GM21786 (cell line): ENCODE results near the gene NPHP4.
"Not testable (repeated sequence)": the region's sequence is repeated elsewhere in the genome, so short reads cannot be mapped to it uniquely, and the experiment has no call there.

Source experiments
- ATAC-seq: cut with Tn5 transposase; IDR thresholded peaks from one replicate; pipeline ENCODE4 v1.9.1; 2021; ENCODE audit not compliant: unreplicated experiment

The NPHP4 gene

DNA sequence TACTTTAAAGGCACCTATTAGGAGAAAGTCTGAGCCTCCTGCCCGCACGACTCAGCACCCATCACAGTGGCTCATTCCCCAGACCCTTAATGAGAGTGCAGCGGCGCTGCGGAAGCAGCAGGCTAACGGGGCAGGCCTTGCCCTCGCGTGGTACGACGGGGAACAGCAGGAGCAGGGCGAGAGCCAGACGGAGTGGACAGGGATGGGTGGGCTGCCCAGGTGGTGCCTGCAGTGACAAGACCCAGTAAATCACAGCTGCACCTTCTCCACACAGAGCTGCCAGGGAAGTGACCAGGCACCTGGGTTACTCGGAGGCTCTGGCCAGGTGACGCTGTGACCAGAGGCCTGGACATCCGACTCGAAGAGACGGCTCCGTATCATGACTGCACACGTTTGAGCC lies 131.9 kb downstream of the NPHP4 start:
- ATAC-seq: no peak

DNA sequence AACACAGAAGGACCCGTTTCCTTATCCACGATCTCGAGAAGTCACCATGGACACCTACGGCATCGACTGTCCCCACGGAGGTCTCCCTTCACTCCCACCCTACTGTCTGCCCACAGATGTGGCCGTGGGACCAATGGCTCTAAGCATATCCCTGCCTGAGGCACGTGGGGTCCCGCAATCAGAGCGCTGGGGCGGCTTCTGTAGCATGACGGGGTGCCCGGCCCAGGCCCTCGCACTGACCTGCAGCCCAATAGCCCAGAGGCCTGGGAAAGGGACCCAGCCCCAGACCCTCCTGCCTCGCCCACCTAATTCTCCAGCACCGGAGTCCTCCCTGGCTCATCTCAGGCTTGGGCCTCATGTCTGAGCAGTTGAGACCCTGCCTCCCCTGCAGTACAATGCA lies 132.5 kb downstream of the NPHP4 start:
- no peak for ATAC-seq

DNA sequence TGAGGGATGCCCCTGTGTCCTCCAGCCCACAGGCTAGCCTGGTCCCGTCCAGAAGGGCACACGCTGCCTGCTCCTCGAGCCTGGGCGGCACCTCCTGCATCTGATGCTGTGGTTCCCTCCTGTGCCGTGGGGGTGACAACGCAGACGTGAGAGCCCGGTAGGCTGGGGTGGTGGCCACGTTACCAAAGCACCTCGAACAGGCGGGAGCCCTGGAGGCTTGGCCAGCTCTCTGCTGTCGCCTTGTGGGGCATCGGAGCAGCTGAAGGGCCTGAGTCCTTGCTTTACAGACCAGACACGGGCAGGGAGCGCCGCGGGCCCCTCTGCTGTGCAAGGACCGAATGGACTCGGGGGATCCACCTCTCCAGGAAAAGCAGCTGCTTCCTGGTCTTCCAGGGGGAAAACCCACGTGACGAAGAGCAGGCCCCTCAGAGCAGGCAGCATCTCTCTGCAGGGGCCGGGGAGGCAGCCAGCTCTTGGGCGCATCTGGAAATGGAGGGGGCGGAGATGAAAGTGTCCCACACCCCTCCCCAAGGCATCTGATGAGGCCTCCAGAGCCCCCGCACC lies 133.3 kb downstream of the NPHP4 start:
- no peak for ATAC-seq

DNA sequence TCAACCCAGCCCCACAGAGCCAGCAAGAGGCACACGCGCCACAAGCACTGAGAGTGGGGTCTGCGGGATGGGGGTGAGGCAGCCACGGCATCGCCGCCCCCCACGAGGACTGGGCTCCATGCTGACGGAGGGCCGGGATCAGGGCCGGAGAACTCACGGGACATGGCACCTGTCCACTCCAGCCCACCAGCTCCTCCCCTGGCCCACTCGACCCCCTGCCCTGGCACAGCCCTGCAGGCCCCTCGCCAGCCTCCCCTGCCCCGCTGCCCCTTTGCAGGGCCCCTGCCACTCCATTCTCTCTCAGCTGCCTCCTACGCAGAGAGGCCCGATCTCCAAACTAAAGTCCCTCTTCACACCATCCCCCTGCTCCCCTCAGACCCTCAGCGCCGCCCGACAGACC lies 134.0 kb downstream of the NPHP4 start:
- ATAC-seq: no peak

DNA sequence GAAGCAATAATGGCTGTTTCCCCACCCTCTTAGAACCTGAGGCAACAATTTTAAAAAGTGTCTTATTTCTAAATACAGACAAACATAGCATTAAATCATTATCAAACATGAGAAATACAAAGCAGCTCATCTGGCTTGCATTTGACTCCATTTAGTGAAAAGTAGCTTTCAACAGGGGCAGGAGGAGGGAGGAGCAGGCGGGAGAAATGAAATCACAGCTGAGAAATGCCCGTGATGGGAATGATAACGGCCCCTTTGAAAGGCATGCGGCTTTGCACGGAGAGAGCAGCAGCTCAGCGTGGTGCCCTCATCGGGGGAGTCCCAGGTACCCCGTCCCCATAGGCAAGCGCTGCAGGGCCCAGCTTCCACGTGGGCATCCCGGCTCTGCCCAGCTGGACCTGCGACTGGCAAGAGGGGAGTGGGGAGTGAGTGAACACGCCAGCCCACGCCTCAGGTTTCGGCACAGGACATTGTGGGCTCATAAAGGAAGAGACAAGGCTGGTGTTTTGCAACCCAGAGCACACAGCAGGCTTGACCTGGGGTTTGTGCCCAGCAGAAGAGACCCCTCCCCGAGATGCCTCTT lies 134.6 kb downstream of the NPHP4 start:
- ATAC-seq: no peak

DNA sequence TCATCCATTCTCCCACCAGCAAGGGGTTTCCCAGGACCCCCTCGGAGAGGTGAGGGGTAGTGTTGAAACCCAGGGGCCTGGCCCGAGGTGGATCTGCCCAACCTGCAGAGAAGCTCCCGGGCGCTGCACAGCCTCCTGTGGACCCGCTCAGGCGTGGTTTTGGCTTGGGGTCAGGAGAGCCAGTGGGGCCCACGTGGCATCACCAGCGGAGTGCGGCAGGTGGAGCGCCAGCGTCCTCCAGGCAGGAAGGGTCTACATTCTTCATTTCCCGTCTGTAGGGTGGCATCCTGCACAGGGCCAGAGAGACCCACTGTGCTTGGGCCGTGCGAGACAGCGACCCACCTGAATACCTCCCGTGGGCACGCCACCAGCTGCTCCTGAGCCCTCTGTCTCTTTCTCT lies 135.2 kb downstream of the NPHP4 start:
- ATAC-seq: no peak

DNA sequence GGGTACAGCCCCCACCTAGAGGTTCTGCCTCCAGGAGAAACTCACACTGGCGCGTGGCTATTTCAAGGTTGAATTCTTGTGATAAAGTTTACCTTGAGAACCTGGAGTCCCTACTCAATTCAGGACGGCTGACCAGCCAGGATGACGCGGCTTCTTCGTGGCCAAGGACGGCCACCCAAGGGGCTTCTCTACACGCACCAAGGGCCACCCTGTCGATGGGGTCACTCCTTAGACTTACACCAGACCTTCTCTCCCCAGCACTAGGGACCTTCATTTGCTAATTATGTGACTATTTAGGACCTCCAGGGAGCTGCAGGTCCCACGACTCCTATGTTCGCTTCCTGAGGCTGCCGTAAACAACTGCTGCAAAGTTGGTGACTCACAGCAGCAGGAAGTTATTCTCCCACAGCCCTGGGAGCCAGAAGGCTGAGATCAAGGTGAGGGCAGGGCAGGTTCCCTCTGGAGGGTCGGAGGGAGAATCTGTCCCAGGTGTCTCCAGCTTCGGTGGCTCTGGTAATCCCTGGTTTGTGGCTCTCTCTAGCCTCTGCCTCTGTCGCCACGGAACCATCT lies 135.9 kb downstream of the NPHP4 start:
- no peak for ATAC-seq

DNA sequence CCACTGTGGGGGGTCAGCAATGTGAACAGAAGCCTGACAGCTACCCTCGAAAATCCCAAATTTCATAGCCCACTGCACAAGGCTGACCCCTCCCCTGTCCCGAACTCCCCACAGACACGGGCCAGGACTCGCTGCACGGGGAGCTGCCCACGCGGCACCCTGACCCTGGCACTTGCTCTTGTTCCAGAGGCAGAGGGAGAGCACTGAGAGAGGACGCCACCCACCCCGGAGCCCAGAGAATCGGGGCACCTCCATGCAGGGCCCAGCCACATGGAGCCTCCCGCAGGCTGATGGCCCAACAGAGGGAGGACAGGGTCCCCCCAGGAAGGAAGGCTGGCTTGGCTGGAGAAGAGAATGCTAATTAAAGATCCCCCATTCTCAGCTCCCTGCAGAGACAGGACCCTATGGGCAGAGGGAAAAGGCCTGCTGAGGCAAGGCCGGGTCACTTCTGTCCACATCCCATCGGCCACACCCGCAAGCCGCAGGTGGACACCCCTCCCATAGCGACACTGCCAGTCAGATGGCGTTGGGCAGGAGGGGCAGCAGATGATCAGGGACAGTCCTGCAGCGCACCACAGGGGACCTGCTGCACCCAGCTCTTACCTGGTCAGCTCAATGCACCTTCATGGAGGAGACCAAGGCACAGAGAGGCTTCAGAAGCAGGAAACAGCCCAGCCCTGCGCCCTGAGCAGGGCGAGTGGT lies 136.9 kb downstream of the NPHP4 start:
- no peak for ATAC-seq

DNA sequence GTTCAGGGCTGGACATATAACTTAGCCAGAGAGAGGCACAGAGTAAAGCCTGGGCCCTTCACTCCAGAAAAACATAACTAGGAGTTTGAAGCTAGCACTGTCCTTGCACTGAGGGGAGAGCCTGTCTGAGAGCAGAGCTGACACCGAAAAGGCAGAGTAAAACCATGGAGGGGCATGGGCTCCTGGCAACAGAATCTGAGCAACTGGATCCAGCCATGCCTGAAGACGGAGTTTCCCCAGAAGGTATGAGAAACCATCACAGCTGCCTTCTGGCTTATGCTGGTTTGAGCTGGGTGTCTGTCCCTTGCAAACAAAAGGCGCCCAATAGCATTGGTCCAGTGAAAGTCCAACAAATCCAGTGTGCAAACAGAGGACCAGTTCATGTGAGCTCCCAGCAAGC lies 137.5 kb downstream of the NPHP4 start:
- ATAC-seq: no peak

DNA sequence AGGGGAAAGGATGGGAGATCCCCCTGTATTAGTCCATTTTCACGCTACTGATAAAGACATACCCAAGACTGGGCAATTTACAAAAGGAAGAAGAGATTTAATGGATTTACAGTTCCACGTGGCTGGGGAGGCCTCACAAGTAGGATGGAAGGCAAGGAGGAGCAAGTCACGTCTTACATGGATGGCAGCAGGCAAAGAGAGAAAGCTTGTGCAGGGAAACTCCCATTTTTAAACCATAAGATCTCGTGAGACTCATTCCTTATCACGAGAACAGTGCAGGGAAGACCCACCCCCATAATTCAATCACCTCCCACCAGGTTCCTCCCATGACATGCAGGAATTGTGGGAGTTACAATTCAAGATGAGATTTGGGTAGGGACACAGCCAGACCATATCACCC lies 138.4 kb downstream of the NPHP4 start:
- ATAC-seq: not testable (repeated sequence)

DNA sequence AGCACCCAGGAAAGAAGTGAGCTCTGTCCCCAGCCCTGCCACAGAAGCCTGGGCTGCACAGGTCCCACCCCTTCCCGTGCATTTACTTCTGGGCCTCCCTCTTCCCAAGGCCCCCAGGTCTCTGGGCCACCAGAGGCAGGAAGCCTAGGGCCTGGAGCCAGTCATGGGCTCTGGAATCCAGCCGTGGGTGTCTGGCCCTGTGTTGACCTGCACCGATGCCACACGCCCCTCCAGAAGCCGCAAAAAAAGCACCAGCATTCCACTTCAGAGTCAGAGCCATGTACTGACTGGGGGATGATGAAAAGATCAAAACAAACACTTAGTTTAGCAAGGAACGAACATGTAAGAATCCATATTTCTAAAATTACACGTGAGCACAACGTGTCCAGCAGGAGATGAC lies 141.7 kb downstream of the NPHP4 start:
- ATAC-seq: no peak

DNA sequence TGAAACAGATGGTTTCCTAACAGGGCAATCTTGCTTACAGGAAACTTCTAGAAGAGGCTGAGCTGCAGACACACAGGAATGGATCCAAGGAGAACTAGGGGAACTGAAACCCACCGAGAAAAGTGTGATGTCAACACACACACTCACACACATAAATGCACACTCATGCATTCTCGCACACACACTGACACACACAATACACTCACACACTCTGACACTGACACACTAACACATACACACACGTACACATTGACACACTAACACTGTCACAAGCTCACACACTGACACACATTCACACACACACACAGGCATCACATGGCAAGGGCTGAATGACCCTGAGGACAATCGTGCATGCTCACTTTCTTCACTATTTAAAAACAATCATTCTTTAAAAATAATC lies 142.7 kb downstream of the NPHP4 start:
- no peak for ATAC-seq

DNA sequence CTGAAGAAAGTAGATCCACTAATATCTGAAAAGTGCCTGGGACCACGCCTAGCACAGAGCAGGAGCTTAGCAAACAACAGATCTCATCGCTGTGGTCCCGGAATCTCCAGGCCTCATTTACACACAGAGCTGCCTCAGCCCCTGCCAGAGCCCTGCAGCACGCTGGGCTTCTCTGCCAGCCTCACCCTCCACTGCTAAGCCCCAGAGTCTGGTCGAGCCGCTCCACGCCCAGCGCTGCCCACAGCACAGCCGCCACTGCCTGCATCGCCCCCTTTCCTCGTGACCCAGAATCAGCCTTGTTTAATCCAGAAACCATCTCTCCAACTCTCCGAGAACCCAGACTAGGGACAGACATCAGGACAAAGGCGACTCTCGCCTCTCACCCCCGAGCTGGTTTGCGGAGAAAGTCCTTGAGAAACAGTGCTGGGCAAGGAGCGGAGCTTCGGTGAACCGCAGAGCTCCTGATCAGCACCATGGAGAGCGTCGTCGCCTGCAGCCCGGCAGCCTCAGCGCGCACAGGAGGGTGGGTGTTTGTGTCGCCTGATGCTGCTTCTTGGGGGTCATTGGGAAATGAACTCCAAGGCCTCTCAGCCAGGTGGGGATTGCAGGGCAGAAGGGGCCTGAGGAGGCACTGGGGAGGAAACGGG lies 145.1 kb downstream of the NPHP4 start:
- no peak for ATAC-seq

DNA sequence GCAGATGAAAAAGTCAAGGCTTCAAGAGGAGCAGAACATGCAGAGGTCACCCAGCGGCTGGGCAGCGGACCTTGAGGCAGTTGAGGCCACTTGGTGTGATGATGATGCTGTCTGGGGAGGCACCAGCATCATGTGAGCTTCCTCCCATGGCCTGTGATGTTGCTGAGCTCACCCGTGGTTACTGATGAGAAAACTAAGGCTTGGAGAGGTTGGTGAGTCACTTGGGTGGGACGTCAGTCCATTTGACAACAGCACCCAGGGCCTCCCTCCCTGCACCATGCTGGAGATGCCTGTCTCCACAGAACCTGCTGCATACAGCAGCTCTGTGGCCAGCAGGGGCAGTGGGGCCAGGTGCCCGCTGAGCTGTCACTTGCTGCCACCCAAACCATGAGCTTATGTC lies 146.8 kb downstream of the NPHP4 start:
- no peak for ATAC-seq

DNA sequence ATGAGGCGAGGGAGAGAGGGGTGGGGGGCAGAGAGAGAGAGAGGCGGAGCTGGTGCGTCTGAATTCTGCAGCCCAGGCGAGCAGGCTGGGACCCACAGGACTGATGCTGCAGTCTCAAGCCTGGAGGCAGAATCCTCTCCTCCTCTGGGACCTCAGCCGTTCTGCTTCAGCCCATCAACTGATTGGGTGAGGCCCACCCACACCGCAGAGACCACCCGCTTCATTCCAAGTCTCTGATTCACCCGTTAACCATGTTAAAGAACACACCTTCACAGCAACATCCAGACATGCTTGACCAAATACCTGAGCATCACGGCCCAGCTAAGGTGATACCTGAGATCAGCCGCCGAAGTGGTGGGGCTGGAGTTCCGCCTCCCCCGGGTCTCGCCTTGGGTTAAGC lies 147.8 kb downstream of the NPHP4 start:
- no peak for ATAC-seq

DNA sequence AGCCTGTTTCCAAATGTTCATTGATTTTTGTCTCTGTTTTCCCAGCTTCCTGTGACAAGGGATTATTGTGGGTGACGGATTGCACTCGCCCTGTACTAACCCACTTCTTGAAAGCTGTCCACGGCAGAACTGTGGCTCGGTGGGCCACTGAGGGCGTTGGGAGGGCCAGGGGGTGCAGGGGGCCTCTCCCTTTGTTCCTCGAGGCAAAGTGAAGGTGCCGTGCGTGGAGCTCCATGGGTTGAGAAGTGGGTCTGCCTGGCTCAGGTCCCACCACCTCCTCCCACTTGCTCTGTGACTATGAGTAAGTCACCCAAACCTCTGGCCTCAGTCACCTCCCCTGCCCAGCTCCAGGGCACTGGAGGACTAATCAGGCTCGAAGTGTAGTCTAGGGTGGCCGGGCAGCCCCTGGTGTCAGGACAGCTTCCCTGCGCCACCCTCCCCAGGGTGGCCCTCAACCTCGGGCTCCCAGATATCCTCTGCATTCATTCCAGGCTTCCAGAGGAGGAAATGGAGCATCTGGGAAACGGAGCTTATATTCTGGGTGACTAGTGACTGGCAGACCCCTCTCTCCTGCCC lies 148.6 kb downstream of the NPHP4 start:
- ATAC-seq: no peak

DNA sequence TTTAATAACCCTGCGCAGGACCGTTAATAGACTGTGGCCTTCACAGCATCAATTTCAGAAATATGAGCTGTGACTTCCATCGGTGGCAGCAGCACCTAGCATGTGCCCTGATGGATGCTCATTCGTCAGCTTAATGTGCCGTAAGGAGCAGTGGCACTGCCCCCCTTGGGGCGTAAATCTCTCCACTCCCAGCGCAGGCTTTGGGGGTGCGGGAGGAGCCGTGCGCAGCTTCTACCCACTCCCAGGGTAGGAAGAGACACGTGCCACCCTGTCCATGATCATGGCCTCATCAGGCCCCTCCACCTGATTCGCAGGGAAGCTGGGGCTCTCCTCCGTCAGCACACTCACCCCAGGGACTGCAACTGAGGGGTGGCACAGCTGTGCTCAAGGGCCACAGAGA lies 149.5 kb downstream of the NPHP4 start:
- ATAC-seq: no peak

DNA sequence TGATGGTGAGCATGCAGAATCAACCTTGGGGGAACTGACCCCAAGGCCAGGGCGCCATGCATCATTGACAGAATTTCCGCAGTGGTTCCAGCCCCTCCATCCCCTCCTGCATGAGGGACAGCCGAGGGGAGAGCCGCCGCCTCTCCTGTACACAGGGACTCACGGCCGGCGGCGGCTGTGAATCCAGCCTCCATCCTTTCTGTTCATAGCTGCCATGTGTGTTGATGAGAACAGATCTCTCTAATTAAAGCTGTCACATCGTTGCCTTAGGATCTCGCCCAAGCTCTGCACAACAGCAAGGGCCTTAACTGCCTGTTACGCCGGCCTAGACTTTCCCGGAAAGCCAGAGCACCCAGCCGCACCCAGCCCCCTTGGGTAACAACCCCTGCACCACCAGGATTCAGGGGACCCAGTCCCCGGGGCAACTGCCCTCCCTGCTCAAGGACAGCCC lies 151.6 kb downstream of the NPHP4 start:
- ATAC-seq: no peak

DNA sequence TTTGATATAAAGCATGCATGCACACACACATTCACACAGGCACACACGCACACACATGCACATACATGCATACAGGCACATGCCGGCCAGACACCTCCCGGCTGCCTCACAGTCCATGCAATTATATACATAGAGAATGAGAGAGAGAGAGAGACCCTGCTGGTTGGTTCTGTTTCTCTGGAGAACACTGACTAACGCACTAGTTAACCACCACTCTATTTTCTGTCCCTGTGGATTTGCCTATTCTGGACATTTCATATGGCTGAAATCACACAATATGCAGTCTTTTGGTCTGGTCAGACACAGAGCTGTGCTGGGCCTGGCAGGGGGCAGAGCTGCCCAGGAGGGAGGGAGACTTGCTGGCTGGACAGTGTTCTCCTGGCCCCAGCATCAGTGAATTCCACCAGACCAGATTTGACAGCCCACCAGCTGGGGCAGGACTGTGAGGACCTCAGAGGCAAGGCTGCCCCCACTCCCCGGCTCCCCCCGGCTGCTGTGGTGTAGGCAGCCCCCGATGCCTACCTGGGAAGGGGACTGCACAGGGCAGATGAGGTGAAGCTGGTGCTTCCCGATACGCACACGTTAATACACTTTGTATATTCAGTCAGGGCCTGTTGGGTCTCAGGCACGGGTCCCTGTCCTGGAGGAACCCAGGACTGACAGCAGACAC lies 152.2 kb downstream of the NPHP4 start:
- ATAC-seq: no peak

DNA sequence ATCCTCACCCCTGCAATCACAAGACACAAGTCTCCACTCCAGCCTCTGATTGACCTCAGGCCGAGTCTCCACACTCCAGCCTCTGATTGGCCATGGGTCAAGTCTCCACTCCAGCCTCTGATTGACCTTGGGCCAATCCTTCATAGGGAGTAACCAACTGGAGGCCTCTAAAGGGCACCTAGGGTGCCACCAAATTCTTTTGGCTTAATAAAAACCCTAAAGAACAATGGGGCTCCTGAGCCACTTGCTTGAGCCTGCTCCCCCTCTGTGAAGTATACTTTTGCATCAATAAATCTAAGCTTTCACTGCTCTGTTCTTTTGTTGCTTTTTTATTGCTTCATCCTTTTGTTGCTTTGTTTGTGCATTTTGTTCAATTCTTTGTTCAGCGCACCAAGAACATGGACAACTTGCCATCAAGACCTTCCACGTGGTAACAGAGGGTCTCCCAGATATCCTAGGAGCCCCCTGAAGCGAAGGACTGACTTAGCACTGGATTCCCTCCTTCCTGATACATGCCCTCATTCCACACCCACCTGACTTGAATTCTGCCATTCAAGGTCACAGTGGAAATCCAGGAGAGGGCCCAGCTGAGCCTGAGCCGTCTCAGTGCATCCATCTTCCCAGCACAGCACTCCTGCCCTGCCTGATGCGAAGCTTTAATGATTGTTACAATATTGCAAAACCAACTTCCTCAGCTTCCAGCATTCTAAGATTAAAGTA lies 152.9 kb downstream of the NPHP4 start:
- no peak for ATAC-seq
